Hepatocyte (in vitro differentiated cells): ENCODE measurements around the gene IL15. TPM values are rescaled to one million over a fixed set of nuclear protein-coding genes. Genes with fewer than 3 reads are reported as not detected.

Experiments used
- DNase-seq: peaks from one replicate; pipeline ENCODE4 v3.0.0-alpha.2; 2016; ENCODE audit warnings: low spot score
- H2AFZ ChIP-seq: fragments of 200-600 bp; sonication (generic); 2 replicates; pipeline ENCODE4 v1.6.0; 2016; ENCODE audit warnings: antibody characterized with exemption, mild to moderate bottlenecking
- H3K27ac ChIP-seq: fragments of 200-600 bp; sonication (generic); 2 replicates; pipeline ENCODE4 v1.5.1; 2016; ENCODE audit warnings: mild to moderate bottlenecking
- H3K27me3 ChIP-seq: fragments of 200-600 bp; sonication (generic); 2 replicates; pipeline ENCODE4 v1.6.1; 2016
- H3K36me3 ChIP-seq: fragments of 200-600 bp; sonication (generic); replicated peaks from 2 replicates; pipeline ENCODE4 v1.5.1; 2016; ENCODE audit warnings: low read depth; ENCODE audit not compliant: insufficient read depth
- H3K4me1 ChIP-seq: fragments of 200-600 bp; sonication (generic); 2 replicates; pipeline ENCODE4 v1.5.1; 2016; ENCODE audit warnings: mild to moderate bottlenecking, moderate library complexity; ENCODE audit not compliant: insufficient read depth
- H3K4me2 ChIP-seq: fragments of 200-600 bp; sonication (generic); 2 replicates; pipeline ENCODE4 v1.6.0; 2016
- H3K4me3 ChIP-seq: fragments of 200-600 bp; sonication (generic); 2 replicates; pipeline ENCODE4 v1.5.1; 2016; ENCODE audit warnings: mild to moderate bottlenecking
- H3K79me2 ChIP-seq: fragments of 200-600 bp; sonication (generic); 2 replicates; pipeline ENCODE4 v1.6.0; 2017; ENCODE audit warnings: mild to moderate bottlenecking
- H3K9me2 ChIP-seq: fragments of 200-600 bp; sonication (generic); replicated peaks from 2 replicates; pipeline ENCODE4 v1.6.0; 2017; ENCODE audit warnings: mild to moderate bottlenecking; ENCODE audit not compliant: insufficient read depth
- H3K9me3 ChIP-seq: fragments of 200-600 bp; sonication (generic); 2 replicates; pipeline ENCODE4 v1.5.1; 2016; ENCODE audit warnings: low read depth, mild to moderate bottlenecking
- H4K20me1 ChIP-seq: fragments of 200-600 bp; sonication (generic); 2 replicates; pipeline ENCODE4 v1.6.0; 2016; ENCODE audit warnings: mild to moderate bottlenecking; ENCODE audit not compliant: insufficient read depth, poor library complexity, severe bottlenecking
- EZH2 ChIP-seq: fragments of 200-600 bp; sonication (generic); IDR thresholded peaks from 2 replicates; pipeline ENCODE4 v1.6.1; 2016; ENCODE audit warnings: antibody characterized with exemption, mild to moderate bottlenecking, borderline replicate concordance
- EZH2phosphoT487 ChIP-seq: fragments of 200-600 bp; sonication (generic); IDR thresholded peaks from one replicate; pipeline ENCODE4 v1.6.1; 2018; ENCODE audit warnings: antibody characterized with exemption, mild to moderate bottlenecking, low read depth, moderate library complexity; ENCODE audit not compliant: unreplicated experiment, severe bottlenecking
- WGBS: methylation state at CpG from one replicate; pipeline ENCODE4 v1.1.6; 2016; ENCODE audit warnings: low lambda C conversion rate; ENCODE audit errors: missing lambda C conversion rate; 5-methylcytosine and 5-hydroxymethylcytosine counted together
- polyA plus RNA-seq: library from polyadenylated mRNA; unstranded; fragments of >200 nt; fragmentation: Nextera tagmentation; extraction: Ambion mirVana; gene quantifications from 2 replicates; pipeline ENCODE4 v1.2.1, GENCODE V29; 2016
- total RNA-seq: library from RNA; depleted of rRNA; stranded (reverse); fragments of >200 nt; gene quantifications from 2 replicates; pipeline ENCODE4 v1.2.3, GENCODE V29; 2014
- TF ChIP-seq, protein P1 (sequence below): fragments of 200-600 bp; sonication (generic); IDR thresholded peaks from 2 replicates; pipeline ENCODE4 v1.5.1; 2016; ENCODE audit warnings: antibody characterized with exemption, mild to moderate bottlenecking; ENCODE audit not compliant: poor library complexity

Gene IL15
- total and polyA plus RNA-seq, 2 experiments from 2014 or later: 0.83 to 5.0 TPM

DNA sequence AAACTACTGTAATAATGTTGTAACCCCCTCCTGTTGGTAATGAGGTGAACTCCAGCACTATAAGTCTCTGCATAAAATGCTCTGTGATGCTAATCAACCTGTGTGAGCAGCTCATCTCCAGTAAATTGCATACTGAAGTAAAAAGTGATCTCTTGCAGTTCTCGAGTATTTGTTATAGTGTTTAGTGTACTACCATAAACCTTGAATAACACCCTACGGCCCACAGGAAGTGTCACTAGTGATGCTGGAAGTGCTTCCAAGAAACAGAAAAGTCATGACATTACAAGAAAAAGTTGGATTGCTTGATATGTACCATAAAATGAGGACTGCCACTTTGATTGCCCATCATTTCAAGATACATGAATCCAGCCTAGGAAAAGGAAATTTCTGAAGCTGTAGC is 39.0 kb downstream of the IL15 start:
- WGBS: 72% methylated on average over 2 of the region's 2 CpGs
- H3K36me3 ChIP-seq: no peaks in the 10 kb centered on the region
- no peak for TF ChIP-seq EZH2phosphoT487
- no peak for TF ChIP-seq EZH2
- TF ChIP-seq, protein P1, sequence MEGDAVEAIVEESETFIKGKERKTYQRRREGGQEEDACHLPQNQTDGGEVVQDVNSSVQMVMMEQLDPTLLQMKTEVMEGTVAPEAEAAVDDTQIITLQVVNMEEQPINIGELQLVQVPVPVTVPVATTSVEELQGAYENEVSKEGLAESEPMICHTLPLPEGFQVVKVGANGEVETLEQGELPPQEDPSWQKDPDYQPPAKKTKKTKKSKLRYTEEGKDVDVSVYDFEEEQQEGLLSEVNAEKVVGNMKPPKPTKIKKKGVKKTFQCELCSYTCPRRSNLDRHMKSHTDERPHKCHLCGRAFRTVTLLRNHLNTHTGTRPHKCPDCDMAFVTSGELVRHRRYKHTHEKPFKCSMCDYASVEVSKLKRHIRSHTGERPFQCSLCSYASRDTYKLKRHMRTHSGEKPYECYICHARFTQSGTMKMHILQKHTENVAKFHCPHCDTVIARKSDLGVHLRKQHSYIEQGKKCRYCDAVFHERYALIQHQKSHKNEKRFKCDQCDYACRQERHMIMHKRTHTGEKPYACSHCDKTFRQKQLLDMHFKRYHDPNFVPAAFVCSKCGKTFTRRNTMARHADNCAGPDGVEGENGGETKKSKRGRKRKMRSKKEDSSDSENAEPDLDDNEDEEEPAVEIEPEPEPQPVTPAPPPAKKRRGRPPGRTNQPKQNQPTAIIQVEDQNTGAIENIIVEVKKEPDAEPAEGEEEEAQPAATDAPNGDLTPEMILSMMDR: no peak
- peaks cover 17% of the 10 kb centered on the region for H3K4me1 ChIP-seq
- H3K4me3 ChIP-seq: no peak overlapping the region
- H3K4me2 ChIP-seq: no peak overlapping the region
- no peaks in the 10 kb centered on the region for H3K27me3 ChIP-seq
- peak overlapping the region; percentile 81 for H3K27ac ChIP-seq
- H3K9me2 ChIP-seq: no peaks in the 10 kb centered on the region
- H4K20me1 ChIP-seq: no peaks in the 10 kb centered on the region
- H3K9me3 ChIP-seq: no peaks in the 10 kb centered on the region
- H2AFZ ChIP-seq: no peak overlapping the region
- H3K79me2 ChIP-seq: no peaks in the 10 kb centered on the region
- DNase-seq: no peak

DNA sequence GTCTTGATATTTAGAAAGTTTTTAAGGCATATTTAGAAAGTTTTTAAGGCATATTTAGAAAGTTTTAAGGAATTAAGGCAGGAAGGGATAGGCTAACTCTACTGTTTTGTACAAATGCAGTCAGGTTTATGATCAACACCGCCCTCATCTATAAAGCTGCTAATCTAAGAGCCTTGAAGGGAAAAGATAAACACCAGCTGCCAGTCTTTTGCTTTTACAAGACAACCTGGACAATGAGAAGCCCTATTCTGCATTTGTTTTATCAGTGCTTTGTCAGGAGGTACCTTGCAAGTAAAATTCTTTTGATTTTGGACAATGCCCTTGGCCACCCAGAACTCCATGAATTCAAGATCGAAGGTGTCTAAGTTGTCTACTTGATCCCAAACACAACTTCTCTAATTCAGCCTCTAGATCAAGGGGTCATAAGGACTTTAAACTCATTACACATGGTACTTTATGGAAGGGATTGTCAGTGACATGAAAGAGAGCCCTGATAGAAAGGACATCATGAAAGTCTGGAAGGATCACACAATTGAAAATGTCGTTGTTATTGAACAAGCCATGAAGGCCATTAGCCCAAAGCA is 39.8 kb downstream of the IL15 start:
- Histone ChIP-seq H3K36me3 (no peaks in the 10 kb centered on the region), H3K4me1 (peaks cover 17% of the 10 kb centered on the region), H3K4me2 (peak overlapping the region; percentile 22), H3K79me2 (no peaks in the 10 kb centered on the region), H3K27ac (peak overlapping the region; percentile 81), H3K9me3 (no peaks in the 10 kb centered on the region), H3K9me2 (no peaks in the 10 kb centered on the region), H4K20me1 (no peaks in the 10 kb centered on the region), H3K27me3 (no peaks in the 10 kb centered on the region), H2AFZ (no peak overlapping the region), H3K4me3 (no peak overlapping the region)
- 35% methylated on average over 3 of the region's 3 CpGs for WGBS
- TF ChIP-seq, protein P1: no peak
- TF ChIP-seq EZH2phosphoT487 (no peak), EZH2 (no peak)
- DNase-seq: no peak

DNA sequence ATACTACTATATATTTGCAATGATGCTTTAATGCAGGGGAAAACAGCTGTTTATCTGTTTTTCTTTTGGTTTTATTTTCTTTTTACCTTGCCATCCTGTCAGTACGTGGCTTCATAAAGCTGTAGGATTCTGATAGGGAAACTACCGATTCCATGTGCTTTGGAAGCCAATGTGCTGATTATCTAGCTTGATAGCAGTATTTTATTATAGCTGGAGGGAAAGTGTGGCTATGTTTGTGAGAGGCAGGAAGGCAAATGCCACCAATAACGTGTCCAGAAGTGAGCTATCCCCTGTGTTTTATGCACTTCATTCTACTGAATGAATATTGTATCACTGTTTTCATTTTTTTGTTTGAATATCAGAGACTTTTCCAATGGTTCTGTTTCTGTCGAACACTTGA is 43.7 kb downstream of the IL15 start:
- no peak overlapping the region for H3K4me2 ChIP-seq
- no peaks in the 10 kb centered on the region for H3K9me2 ChIP-seq
- no peak overlapping the region for H2AFZ ChIP-seq
- H3K27me3 ChIP-seq: no peaks in the 10 kb centered on the region
- 68% methylated on average over 4 of the region's 4 CpGs for WGBS
- H3K4me3 ChIP-seq: no peak overlapping the region
- DNase-seq: no peak
- peak overlapping the region; percentile 16 for H3K27ac ChIP-seq
- no peaks in the 10 kb centered on the region for H4K20me1 ChIP-seq
- no peaks in the 10 kb centered on the region for H3K36me3 ChIP-seq
- no peaks in the 10 kb centered on the region for H3K9me3 ChIP-seq
- H3K4me1 ChIP-seq: peaks cover 17% of the 10 kb centered on the region
- no peak for TF ChIP-seq EZH2
- TF ChIP-seq, protein P1: no peak
- no peak for TF ChIP-seq EZH2phosphoT487
- H3K79me2 ChIP-seq: no peaks in the 10 kb centered on the region

DNA sequence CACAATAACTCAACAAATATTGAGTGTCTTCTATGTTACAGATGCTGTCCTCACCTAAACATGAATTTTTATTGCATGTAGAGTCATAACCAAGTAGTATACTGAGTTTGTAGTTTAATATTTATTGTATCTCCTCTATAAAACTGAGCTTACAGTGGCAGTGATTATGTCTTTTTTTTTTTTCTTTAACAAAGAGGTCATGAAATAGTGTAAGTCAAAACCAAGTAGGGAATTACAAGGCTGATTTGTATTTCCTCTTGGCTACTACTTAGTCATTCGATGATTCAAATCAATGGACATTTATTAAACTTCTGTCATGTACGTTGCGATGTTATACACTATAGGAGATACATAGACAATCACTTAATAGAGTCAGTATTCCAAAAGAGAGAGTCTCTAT is 48.4 kb downstream of the IL15 start:
- TF ChIP-seq EZH2: no peak
- TF ChIP-seq, protein P1: no peak
- no peak for TF ChIP-seq EZH2phosphoT487
- Histone ChIP-seq H3K79me2 (no peaks in the 10 kb centered on the region), H3K4me3 (no peak overlapping the region), H4K20me1 (no peaks in the 10 kb centered on the region), H3K4me1 (no peaks in the 10 kb centered on the region), H3K9me3 (no peaks in the 10 kb centered on the region), H3K27ac (no peak overlapping the region), H3K27me3 (no peaks in the 10 kb centered on the region), H3K4me2 (no peak overlapping the region), H3K9me2 (no peaks in the 10 kb centered on the region), H2AFZ (no peak overlapping the region), H3K36me3 (no peaks in the 10 kb centered on the region)
- WGBS: 84% methylated on average over 3 of the region's 3 CpGs
- no peak for DNase-seq
